ENCODE data around the gene GYG2. TPM values are rescaled to one million over a fixed set of nuclear protein-coding genes. Genes with fewer than 3 reads are reported as not detected.

Gene GYG2
- total RNA-seq, 1 donor from 2014 or later = 4.5 TPM

DNA sequence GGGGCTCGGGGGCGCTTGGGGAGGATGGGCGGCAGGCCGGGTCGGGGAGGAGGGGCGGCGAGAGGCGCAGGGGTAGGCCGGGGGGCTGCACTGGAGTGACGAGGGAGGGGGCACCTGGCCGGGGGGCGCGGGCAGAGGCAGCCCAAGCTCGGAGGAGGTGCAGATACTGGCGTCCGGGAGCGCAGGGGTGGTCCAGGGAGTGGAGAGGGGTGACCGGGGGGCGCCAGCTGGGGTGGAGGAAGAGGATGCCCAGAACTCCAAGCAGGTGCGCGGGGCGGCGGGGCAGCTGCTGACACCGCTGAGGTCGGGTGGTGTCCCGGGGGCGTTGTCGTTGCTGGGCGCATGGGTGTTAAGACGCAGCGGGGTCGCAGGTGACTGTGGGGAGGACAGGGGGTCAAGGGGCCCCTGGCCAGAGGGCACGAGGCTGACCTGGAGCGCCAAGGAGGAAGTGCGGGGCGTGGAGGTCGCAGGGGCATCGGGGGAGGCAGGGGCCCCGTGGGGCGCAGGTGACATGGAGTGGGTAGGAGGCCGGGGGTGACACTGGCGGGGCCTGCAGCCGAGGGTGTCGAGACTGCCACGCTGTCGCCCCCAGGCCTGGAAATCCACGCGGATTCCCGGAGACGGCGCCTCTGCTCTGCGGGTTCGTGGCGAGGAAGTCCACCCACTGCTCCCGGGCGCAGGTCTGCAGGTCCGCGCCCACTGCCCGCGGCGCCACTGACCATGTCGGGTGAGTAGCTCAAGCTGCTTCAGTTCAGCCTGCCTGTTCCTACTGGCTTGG, 928 bp downstream of the GYG2 start:
- TF ChIP-seq, protein P1, sequence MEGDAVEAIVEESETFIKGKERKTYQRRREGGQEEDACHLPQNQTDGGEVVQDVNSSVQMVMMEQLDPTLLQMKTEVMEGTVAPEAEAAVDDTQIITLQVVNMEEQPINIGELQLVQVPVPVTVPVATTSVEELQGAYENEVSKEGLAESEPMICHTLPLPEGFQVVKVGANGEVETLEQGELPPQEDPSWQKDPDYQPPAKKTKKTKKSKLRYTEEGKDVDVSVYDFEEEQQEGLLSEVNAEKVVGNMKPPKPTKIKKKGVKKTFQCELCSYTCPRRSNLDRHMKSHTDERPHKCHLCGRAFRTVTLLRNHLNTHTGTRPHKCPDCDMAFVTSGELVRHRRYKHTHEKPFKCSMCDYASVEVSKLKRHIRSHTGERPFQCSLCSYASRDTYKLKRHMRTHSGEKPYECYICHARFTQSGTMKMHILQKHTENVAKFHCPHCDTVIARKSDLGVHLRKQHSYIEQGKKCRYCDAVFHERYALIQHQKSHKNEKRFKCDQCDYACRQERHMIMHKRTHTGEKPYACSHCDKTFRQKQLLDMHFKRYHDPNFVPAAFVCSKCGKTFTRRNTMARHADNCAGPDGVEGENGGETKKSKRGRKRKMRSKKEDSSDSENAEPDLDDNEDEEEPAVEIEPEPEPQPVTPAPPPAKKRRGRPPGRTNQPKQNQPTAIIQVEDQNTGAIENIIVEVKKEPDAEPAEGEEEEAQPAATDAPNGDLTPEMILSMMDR (IDR thresholded peaks at IDR 0.05; ENCODE audit: unreplicated experiment) = no peak
- no peak overlapping the region for H3K4me3 Mint-ChIP-seq (ENCODE audit: unreplicated experiment)

DNA sequence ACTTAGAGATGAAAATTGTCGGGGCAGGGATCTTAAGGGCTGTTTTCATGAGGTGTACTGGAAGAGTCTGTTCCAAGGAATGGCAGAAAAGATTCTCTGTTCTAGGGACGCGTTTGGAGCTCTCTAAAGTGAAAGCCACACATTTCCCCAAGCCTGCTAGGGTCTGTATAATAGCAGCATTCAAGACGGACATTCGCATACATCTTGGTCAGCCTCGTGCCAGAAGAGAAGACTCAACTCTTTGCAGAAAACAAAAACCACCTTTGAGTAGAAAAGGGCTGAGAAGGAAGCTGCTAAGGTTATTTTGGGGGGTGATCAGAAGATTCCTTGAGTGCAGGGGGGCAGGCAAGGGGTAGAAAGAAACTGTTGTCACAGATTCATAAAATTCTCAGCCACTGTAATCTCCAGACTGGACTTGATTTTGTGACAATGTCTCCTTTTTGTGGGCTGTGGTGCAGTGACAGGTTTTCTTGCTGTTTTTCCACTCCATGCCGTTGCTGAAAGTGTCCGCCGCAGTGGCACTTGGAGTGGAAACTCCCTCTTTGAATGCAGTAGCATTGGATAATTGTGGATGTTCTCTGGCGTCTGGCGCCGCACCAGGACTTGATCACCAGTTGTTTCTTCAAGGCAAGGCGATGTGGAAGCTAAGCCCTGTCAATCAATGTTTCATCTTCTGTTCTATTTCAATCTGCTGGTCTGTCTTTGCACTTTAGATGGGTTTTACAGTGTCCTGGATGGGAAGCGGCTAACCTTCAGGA, 2.9 kb downstream of the GYG2 start:
- TF ChIP-seq, protein P1 (IDR thresholded peaks at IDR 0.05; ENCODE audit: unreplicated experiment) = no peak
- no peak overlapping the region for H3K4me3 Mint-ChIP-seq (ENCODE audit: unreplicated experiment)
- no peaks in the 10 kb centered on the region for H3K36me3 Mint-ChIP-seq (ENCODE audit: low read depth, unreplicated experiment)
- H3K9me3 Mint-ChIP-seq (ENCODE audit: unreplicated experiment) = no peaks in the 10 kb centered on the region
- H3K4me1 Mint-ChIP-seq (ENCODE audit: unreplicated experiment) = no peaks in the 10 kb centered on the region
- H3K27ac Mint-ChIP-seq (ENCODE audit: unreplicated experiment) = no peak overlapping the region
- peaks cover 8% of the 10 kb centered on the region for H3K27me3 Mint-ChIP-seq (ENCODE audit: unreplicated experiment)
- no peak for DNase-seq (ENCODE audit: low spot score)

More for the DNA sequence above, 928 bp downstream of the GYG2 start:
- Mint-ChIP-seq H3K9me3 (ENCODE audit: unreplicated experiment) (no peaks in the 10 kb centered on the region), H3K4me1 (ENCODE audit: unreplicated experiment) (no peaks in the 10 kb centered on the region), H3K27me3 (ENCODE audit: unreplicated experiment) (peaks cover 4% of the 10 kb centered on the region), H3K27ac (ENCODE audit: unreplicated experiment) (no peak overlapping the region), H3K36me3 (ENCODE audit: low read depth, unreplicated experiment) (no peaks in the 10 kb centered on the region)
- no peak for DNase-seq (ENCODE audit: low spot score)

DNA sequence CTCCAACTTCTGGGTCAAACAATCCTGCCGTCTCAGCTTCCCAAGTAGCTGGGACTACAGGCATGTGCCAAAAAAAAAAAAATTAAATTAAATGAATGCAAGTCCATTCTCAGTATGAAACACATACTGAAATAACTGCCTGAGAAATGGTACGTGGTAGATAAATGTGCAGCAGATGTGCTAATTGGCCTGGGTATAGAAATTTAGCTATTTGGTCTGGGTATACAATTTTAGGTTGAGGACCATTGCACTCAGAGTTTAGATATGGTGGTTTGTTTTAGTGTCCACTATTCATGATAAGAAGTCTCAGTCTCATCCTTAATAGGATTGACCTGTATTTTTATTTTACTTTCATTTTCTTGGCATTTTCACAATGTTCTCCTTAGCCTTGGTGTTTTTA, 9.2 kb downstream of the GYG2 start:
- H3K9me3 Mint-ChIP-seq (ENCODE audit: unreplicated experiment) = no peaks in the 10 kb centered on the region
- no peaks in the 10 kb centered on the region for H3K36me3 Mint-ChIP-seq (ENCODE audit: low read depth, unreplicated experiment)
- peaks cover 8% of the 10 kb centered on the region for H3K27me3 Mint-ChIP-seq (ENCODE audit: unreplicated experiment)
- no peak overlapping the region for H3K27ac Mint-ChIP-seq (ENCODE audit: unreplicated experiment)
- no peak overlapping the region for H3K4me3 Mint-ChIP-seq (ENCODE audit: unreplicated experiment)
- H3K4me1 Mint-ChIP-seq (ENCODE audit: unreplicated experiment) = no peaks in the 10 kb centered on the region
- DNase-seq (ENCODE audit: low spot score) = no peak
- TF ChIP-seq, protein P1 (IDR thresholded peaks at IDR 0.05; ENCODE audit: unreplicated experiment) = no peak

DNA sequence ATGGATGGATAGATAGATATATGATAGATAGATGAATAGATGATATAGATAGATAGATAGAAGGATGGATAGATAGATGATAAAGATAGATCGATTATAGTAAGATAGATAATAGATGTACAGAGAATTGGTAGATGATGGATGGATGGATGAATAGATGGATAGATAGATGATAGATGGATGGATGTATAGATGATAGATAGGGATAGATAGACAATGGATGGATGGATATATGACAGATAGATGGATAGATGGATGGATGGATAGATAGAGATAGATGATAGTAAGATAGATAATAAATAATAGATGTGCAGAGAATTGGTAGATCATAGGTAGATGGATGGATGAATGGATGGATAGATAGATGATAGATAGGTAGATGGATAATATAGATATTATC, 12.2 kb downstream of the GYG2 start:
- H3K4me1 Mint-ChIP-seq (ENCODE audit: unreplicated experiment) = no peaks in the 10 kb centered on the region
- DNase-seq (ENCODE audit: low spot score) = no peak
- H3K9me3 Mint-ChIP-seq (ENCODE audit: unreplicated experiment) = no peaks in the 10 kb centered on the region
- TF ChIP-seq, protein P1 (IDR thresholded peaks at IDR 0.05; ENCODE audit: unreplicated experiment) = no peak
- no peaks in the 10 kb centered on the region for H3K36me3 Mint-ChIP-seq (ENCODE audit: low read depth, unreplicated experiment)
- H3K27me3 Mint-ChIP-seq (ENCODE audit: unreplicated experiment) = peaks cover 3% of the 10 kb centered on the region
- no peak overlapping the region for H3K27ac Mint-ChIP-seq (ENCODE audit: unreplicated experiment)
- H3K4me3 Mint-ChIP-seq (ENCODE audit: unreplicated experiment) = no peak overlapping the region

DNA sequence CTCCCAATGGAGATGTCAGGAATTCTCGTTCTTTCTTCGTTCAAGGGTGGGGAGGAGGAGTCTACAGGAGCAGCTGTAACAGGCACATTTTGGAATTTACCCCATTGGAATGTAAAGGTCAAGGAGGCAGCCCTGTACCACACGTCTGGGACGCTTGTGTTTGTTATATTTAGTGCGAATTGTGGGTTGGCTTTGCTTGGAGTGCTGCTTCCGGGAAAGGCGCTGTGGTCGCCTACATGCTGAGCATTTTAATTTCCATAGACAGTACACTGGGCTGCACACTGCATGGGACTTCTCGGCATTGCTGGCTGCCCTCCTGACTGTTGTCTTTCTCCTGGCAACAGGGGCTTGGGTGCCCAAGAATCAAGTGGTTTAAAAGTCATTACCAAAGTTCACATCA, 12.8 kb downstream of the GYG2 start:
- no peak overlapping the region for H3K27ac Mint-ChIP-seq (ENCODE audit: unreplicated experiment)
- TF ChIP-seq, protein P1 (IDR thresholded peaks at IDR 0.05; ENCODE audit: unreplicated experiment) = no peak
- no peak for DNase-seq (ENCODE audit: low spot score)
- no peaks in the 10 kb centered on the region for H3K27me3 Mint-ChIP-seq (ENCODE audit: unreplicated experiment)
- H3K4me3 Mint-ChIP-seq (ENCODE audit: unreplicated experiment) = no peak overlapping the region
- H3K36me3 Mint-ChIP-seq (ENCODE audit: low read depth, unreplicated experiment) = no peaks in the 10 kb centered on the region
- H3K9me3 Mint-ChIP-seq (ENCODE audit: unreplicated experiment) = no peaks in the 10 kb centered on the region
- H3K4me1 Mint-ChIP-seq (ENCODE audit: unreplicated experiment) = no peaks in the 10 kb centered on the region
